Glutamatergic neuron (in vitro differentiated cells): Measurements from ENCODE around the gene PDE1C. TPM values are rescaled to one million over a fixed set of nuclear protein-coding genes. Genes with fewer than 3 reads are reported as not detected.

ENCODE experiments used
- DNase-seq: peaks from one replicate; pipeline ENCODE4 v3.0.0; 2022
- H3K27ac Mint-ChIP-seq: one replicate; pipeline ENCODE4 v1.8.0; 2020; ENCODE audit warnings: mild to moderate bottlenecking, mixed read lengths, inconsistent platforms; ENCODE audit not compliant: unreplicated experiment
- H3K27me3 Mint-ChIP-seq: one replicate; pipeline ENCODE4 v1.8.0; 2020; ENCODE audit warnings: mild to moderate bottlenecking, moderate library complexity, mixed read lengths, inconsistent platforms; ENCODE audit not compliant: unreplicated experiment
- H3K36me3 Mint-ChIP-seq: one replicate; pipeline ENCODE4 v1.8.0; 2020; ENCODE audit warnings: mild to moderate bottlenecking, mixed read lengths, inconsistent platforms; ENCODE audit not compliant: unreplicated experiment
- H3K4me1 Mint-ChIP-seq: one replicate; pipeline ENCODE4 v1.8.0; 2020; ENCODE audit warnings: mild to moderate bottlenecking, low read depth, mixed read lengths, inconsistent platforms; ENCODE audit not compliant: unreplicated experiment
- H3K4me3 Mint-ChIP-seq: one replicate; pipeline ENCODE4 v1.8.0; 2020; ENCODE audit warnings: mild to moderate bottlenecking, mixed read lengths, inconsistent platforms; ENCODE audit not compliant: unreplicated experiment
- H3K9me3 Mint-ChIP-seq: one replicate; pipeline ENCODE4 v1.8.0; 2020; ENCODE audit warnings: mild to moderate bottlenecking, moderate library complexity, mixed read lengths, inconsistent platforms; ENCODE audit not compliant: unreplicated experiment
- CTCF ChIP-seq: fragments of 200-600 bp; sonication (generic); IDR thresholded peaks from one replicate; pipeline ENCODE4 v1.5.0; 2021; ENCODE audit not compliant: partially characterized antibody, unreplicated experiment
- total RNA-seq: library from RNA; stranded (reverse); fragmentation: NEBNext Ultra II Directional; extraction: Animal tissue kit (Norgen Biotek cat#: 25700); gene quantifications from one replicate; pipeline ENCODE4 v1.2.1, GENCODE V29; 2021; ENCODE audit not compliant: unreplicated experiment

PDE1C gene
- total RNA-seq, 1 donor from 2014 or later: 3.3 TPM

GRCh38 chr7:31955021-31955420 is 115.2 kb downstream of the PDE1C start:
- no peaks in the 10 kb centered on the region for H3K4me1 Mint-ChIP-seq
- no peaks in the 10 kb centered on the region for H3K36me3 Mint-ChIP-seq
- no peaks in the 10 kb centered on the region for H3K9me3 Mint-ChIP-seq
- no peaks in the 10 kb centered on the region for H3K27me3 Mint-ChIP-seq
- no peak overlapping the region for H3K4me3 Mint-ChIP-seq
- no peak for TF ChIP-seq CTCF
- H3K27ac Mint-ChIP-seq: no peak overlapping the region
- DNase-seq: no peak

GRCh38 chr7:31954500-31954899 is 115.7 kb downstream of the PDE1C start:
- Mint-ChIP-seq H3K9me3 (no peaks in the 10 kb centered on the region), H3K27ac (no peak overlapping the region), H3K36me3 (no peaks in the 10 kb centered on the region)

GRCh38 chr7:31953432-31953831 is 116.8 kb downstream of the PDE1C start:
- Mint-ChIP-seq H3K9me3 (no peaks in the 10 kb centered on the region), H3K27ac (no peak overlapping the region), H3K27me3 (no peaks in the 10 kb centered on the region), H3K4me3 (no peak overlapping the region), H3K36me3 (no peaks in the 10 kb centered on the region), H3K4me1 (no peaks in the 10 kb centered on the region)
- no peak for DNase-seq
- TF ChIP-seq CTCF: no peak

More at GRCh38 chr7:31954500-31954899, 115.7 kb downstream of the PDE1C start:
- TF ChIP-seq CTCF: no peak
- DNase-seq: no peak
- H3K4me3 Mint-ChIP-seq: no peak overlapping the region
- H3K27me3 Mint-ChIP-seq: no peaks in the 10 kb centered on the region
- H3K4me1 Mint-ChIP-seq: no peaks in the 10 kb centered on the region

- Mint-ChIP-seq H3K9me3 (no peaks in the 10 kb centered on the region), H3K27ac (no peak overlapping the region), H3K4me1 (no peaks in the 10 kb centered on the region), H3K27me3 (no peaks in the 10 kb centered on the region), H3K36me3 (peaks cover 12% of the 10 kb centered on the region), H3K4me3 (no peak overlapping the region)
- no peak for DNase-seq
- TF ChIP-seq CTCF: no peak
Measured at GRCh38 chr7:31950091-31950755, 120.0 kb downstream of the PDE1C start.

GRCh38 chr7:31948029-31948428 is 122.2 kb downstream of the PDE1C start:
- H3K27me3 Mint-ChIP-seq: no peaks in the 10 kb centered on the region
- H3K27ac Mint-ChIP-seq: no peak overlapping the region
- H3K4me1 Mint-ChIP-seq: no peaks in the 10 kb centered on the region
- no peak for DNase-seq
- H3K4me3 Mint-ChIP-seq: no peak overlapping the region
- no peaks in the 10 kb centered on the region for H3K9me3 Mint-ChIP-seq
- TF ChIP-seq CTCF: no peak
- H3K36me3 Mint-ChIP-seq: peaks cover 12% of the 10 kb centered on the region
